NCI-H146 treated with DMSO at 0.1 percent for 48 hours (cell line): ENCODE data around the gene ICE1.
"Not testable (repeated sequence)": the region's sequence is repeated elsewhere in the genome, so short reads cannot be mapped to it uniquely, and the experiment has no call there.

ENCODE experiments used
- DNase-seq: peaks from one replicate; lab custom pipeline; 2025; ENCODE audit not compliant: unreplicated experiment; lab: John Stamatoyannopoulos, UW

The ICE1 gene, protein sequence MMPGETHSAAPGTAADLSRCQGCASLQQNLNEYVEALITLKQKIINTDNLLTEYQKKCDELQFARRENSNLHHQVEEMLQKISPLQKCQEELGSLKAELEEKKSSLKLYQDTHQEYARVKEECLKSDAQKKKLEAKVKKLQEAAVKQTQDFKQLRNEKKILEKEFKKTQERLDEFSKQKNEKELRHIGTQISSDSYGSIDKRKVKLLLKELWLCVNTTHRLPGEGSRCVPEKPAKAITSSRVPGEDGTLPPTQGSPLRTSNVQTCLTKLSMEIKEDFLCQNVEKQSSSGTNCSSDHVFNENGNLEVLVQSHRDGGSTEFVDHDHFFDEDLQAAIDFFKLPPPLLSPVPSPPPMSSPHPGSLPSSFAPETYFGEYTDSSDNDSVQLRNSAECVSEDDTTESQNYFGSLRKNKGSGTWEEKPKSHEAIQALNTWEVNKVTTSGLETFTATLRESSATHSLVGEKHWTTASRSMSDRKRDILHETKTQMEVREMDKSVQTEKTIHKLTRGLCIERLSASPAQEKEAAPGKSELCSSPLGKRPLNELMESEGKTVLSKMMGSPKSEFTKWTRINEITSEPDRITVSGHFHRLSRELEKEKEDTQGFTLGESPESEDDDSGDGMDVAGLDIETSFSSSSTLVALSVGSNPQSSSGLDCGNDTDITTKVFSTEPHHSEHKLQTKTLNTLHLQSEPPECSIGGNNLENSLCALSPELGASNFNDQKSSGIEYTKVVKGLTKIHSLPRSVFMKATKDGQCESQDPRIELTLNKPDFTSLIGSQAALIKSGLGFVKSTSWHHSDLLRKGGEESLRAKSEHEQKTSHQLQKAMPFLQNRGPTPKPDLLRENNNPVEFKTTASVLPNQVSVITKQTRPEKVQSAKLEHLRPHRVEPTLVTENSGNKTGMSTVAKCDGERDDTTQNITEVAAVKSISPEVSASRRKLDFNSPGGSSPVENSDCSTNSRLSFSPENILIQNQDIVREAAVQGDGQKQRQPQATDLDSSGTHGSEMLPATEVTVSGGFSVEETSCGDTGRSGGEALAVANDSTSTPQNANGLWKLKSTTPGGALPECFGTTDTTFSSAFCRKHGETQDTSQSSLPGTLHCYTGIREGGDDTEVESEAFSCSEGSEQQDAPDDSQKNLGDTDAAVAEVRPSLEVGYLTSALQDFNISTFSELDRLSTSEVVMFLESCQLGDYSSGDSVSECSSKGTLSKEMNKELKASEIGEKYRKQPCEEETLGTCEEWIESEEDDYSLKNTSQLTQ (N-terminal part only)

DNA sequence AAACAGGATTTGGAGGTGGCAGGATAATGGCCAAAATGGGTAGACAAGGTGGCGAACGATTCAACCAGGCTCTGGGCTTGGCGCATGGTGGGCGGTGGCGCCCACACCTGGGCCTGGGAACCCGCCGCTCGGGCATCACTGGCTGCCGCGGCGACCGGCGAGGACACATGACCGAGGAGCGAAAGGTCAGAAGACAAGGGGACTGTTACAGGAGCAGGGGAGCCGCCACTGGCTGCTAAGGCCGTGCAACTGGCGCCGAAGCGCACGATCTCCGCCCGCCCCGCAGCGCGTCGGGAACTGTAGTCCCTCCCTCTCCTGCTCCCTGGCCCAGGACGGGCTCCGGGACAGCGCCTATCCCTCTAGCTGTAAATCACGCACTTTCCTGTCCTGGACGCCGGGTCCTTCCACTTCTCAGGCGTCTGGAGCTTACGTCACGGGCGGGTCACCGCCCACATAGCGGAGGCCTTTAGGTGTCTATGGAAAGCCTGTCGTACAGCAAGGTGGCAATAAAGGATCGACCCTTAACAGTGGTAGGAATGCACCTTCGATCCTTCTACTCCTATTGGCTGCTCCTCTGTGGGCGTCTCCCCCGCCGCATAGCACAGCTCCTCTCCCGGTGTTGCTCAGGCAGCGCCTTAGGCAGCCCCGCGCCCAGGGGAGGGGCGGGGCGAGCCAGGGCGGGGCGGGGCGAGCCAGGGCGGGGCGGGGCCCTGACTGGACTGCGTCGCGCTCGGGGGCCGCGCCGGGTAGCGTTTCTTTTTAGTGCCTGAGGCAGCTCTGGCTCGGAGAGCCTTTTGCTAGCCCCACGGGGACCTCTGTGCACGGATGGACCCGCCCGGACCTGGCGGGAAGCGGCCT lies at the start of gene ICE1:
TSS of gene ICE1 (plus strand) at position 717 of the 858 bp plus-strand sequence. CDS start 239 bp downstream, outside the sequence.
- peak; percentile 94 for DNase-seq

DNA sequence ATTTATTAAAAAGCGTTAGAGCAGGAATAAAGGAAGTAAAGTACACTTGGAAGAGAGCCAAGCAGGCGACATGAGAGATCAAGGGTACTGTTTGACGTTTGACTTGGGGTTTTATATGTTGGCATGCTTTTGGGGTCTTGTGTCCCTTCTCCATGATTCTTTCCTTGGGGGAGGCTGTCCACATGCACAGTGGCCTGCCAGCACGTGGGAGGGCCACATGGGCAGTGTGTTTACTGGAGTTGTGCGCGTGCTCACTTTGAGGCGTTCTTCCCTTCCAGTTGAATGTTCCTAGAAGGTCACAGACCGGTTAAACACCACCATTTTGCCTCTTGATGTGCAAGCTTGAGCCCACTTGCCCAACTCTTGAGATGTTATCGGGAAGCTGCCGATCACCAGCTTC lies 49.5 kb upstream of the ICE1 start:
- DNase-seq = no peak

DNA sequence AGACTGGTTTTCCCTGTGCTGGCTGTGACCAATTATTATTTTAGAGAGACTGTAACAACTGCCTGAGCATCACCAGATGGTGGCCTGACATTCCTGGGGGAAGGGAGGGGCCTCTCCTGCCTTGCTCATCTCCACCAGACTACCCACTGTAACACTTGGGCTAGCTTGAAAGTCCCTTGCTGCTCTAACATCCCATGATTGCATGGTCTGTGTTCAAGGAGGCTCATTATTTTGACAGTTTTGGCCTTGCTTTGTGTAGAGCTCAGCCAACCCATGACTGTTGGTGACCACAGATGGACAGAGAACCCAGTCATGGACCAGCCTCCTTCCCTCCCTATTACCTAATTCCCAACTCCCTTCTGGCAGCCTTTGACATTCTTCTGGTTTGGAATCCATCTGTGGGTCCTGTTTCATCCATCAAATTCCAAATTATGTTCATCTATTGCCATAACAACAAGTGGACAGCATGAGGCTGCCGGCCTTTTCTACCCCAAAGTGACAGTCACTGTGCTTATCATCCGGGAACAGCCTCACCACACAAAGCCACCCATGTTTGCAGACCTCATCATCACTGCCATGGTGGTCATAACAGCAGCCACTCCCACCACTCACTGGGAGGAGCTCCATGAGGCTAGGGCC lies 49.0 kb upstream of the ICE1 start:
- DNase-seq = no peak

DNA sequence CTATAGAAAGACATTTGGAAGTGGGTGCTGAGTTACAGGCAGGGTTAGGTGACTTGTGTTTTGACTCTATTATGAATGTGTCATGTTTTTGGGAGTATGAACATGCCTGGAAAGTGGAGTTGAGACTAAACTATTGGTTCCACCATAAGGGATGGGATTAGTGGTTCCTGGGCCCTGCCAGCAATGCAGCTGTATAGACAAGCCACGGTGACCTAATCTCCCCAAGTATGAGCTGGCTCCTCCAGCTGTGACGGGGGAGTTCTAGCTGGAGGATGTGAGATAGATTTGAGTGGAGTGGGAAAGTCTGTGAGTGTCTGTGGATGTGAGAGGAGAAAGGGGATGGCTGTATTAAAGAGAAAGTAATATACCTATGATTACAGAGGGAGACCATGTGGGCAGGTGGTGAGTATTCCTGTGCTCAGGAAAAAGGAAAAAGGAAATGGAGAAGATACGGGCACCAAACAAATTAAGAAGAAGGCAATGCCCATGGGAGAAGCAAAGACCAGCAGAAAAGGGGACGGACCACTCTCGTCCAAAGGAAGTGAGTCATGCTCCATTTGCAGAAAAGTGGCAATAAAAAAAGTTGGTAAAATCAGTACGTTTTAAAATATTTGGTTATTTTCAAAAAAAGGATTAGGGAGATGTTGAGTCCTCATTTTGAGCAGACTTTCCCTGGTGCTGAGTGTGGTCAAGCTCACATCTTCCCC lies 48.3 kb upstream of the ICE1 start:
- DNase-seq = no peak

GRCh38 chr5:5377780-5378179 lies 44.7 kb upstream of the ICE1 start:
- DNase-seq = no peak

DNA sequence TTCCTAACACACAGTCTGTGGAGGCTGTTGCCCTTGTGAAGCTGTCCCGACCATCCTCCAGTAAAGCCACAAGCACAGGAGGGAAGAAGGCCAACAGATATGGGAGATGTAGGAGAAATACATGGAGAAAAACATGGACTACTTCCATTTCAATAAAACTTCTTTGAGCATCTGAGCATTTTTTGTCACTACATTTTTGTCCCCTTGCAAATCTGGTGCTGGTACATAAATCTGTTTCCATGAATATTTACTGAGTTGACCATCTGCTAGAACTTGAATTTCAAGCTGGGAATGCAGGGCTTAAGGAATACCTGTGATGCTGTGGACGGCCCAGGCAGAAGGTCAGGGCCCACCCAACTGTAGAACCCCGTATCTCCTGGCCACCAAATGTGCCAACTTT lies 43.9 kb upstream of the ICE1 start:
- DNase-seq = no peak

GRCh38 chr5:5380298-5380697 lies 42.2 kb upstream of the ICE1 start:
- DNase-seq = no peak

- DNase-seq = no peak
Measured at GRCh38 chr5:5381310-5381913, 41.1 kb upstream of the ICE1 start.

DNA sequence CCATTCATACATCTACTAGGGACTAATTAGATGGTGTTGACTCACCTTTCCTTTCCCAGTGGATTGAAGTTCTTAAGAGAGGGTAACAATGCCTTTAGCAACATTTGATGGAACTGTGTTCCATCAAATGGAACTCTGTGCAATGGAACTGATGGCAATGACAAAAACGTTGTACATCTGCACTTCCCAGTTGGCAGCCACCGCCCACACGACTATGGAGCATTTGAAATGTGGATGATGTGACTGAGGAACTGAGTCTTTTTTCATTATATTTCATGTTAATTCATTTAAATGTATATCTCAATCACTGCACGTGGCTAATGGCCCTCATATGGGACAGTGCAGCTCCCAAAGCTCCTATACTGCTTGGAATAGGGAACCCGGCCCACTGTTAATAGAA lies 39.0 kb upstream of the ICE1 start:
- no peak for DNase-seq

DNA sequence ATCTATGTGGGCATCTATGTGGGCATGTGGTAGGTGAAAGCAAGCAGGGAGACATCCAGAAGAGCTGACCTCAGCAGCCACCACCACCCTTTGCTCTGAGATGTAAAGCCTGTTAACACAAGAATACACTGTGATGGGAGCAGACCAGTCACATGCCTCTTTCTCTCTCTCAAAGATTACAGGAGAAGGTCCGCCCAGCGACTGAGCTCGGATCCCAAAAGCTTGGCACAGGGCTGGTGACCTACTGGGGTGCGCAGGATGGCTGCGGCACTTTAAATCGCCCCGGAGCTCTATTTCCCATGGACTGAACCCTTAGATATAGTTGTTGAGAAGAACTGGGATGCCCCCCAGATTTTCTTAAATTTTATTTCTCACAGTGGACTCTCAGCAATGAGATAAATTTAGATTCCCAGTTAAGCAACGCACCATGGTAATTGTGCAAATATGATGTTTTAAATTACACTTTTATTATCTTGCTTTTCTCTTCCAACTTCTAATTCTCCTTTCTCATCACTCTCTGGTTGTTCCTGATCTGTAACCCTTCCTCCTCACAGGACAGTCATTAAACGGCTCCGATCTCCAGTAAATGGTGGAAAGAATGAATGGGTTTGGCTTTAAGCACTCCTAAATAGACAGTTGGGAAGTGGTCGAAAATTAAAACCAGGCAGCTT lies 37.7 kb upstream of the ICE1 start:
- DNase-seq = no peak

- DNase-seq = no peak
Measured at GRCh38 chr5:5385331-5385662, 37.2 kb upstream of the ICE1 start.

DNA sequence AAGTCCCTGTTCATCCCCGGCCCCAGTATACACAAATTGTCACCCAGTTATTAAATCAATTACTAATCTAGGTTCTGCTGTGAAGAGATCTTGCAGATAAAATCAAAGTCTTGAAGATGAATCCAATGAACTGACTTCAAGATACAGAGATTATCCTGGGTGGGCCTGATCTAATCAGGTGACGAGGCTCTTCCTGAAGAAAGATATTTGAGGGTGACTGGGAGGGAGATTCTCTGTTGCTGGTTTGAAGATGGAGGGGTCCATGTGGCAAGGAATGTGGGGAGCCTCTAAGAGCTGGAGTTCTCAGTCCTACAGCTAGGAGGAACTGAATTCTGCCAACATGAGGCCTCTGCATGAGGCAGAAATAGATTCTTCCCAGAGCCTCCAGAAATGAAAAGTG lies 36.1 kb upstream of the ICE1 start:
- no peak for DNase-seq

DNA sequence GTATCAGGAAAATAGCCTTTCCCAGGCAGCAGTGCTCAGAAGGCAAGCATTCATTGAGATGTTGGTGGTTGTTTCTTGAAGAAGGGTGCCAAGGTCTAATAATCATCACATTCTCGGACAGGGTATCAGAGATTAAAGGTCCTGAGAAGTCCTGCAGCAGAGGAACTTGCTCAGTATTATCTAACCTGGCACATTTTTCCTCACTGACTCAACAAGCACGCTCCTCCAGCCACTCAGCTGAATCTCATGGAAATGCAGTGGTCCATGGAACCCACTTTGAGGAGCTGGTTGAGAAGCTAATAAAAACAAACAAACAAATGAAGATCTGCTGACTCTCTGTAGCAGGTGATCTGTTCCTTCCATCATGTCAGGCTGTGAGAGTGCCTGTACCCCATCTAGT lies 35.3 kb upstream of the ICE1 start:
- no peak for DNase-seq

DNA sequence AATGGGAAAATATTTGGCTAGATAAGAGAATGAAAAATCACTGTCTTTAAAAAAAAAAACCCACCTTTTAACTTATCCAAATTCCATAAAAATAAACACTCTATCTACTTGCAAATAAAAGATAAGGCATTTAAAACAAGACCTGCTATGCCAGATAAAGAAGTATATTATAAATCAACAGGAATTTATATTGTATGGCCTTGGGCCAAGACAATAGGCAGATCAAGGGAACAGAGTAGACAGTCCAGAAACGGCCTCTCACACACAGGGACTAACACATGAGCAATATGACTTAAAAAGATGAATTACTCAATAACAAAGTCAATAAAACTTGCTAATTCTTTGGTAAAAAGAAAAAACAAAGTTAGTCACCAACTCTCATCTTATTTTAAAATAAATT lies 34.7 kb upstream of the ICE1 start:
- no peak for DNase-seq

GRCh38 chr5:5390121-5390869 lies 32.2 kb upstream of the ICE1 start:
- not testable (repeated sequence) for DNase-seq

DNA sequence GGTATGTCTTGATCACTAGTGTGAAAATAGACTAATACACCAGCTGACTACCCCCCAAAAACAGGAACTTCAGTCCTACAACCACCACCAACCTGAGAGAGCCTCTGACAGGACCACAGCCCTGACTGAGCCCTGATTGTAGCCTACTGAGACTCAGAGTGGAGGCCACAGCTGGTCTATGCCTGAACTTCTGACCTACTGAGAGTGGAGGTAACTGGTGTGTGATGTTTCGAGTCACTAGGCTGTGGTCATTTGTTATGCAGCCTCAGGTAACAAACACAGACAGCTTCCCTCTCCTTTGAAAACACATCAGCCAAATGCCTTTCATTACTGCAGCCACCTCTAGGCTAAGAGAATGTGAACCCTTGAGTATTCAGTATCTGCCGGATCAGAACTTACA lies 30.0 kb upstream of the ICE1 start:
- not testable (repeated sequence) for DNase-seq

GRCh38 chr5:5394384-5394986 lies 28.0 kb upstream of the ICE1 start:
- not testable (repeated sequence) for DNase-seq
